ENCODE data around the gene TMCC2.

DNA sequence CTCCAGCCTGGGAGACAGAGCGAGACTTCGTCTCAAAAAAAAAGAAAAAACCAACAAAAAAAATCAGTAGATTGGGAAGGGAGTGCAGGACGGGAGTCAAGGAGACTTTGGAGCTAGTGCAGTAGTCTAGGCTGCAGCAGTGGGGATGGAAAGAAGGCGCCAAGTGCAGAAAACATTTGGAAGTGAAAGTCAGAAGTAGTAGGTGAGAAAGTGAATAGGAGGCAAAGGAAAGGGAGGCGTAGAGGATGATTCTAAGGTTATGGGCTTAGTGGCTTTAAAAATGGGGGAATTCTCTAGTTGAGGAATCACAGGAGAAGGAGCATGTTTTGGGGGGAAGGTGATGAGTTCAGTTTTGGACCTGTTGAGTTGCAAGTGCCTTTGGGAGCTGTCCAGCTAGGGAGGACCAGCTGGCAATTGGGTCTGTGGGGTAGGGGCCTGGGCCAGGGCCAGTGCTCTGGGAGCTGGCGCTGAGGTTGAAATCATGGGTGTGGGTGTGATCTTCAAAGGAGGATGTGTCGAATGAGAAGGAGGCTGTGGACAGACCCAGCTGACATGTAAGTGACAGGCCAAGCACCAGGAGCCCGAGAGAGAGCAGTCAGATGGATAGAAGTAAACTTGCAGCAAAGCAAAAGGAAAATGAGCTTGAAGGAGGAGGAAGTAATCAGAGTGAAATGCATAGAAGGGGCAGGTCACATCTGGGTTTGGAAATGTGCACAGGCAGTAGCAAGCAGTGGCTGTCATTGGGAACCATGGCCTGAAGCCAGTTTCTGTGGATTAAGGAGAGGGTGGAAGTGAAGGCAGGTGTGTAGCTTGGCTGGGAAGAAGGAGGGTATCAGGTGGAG, 15.8 kb downstream of the TMCC2 start:
- TF ChIP-seq CTCF (IDR thresholded peaks at IDR 0.05) (no peak), POLR2AphosphoS5 (IDR thresholded peaks at IDR 0.05) (no peak)

All from upper lobe of left lung (tissue), 4 donors.